NCI-H2196 (cell line): ENCODE results near the gene VWA1.
A peak's percentile ranks its signal among the peaks of the same experiment; 100 is the strongest.
"Not testable (repeated sequence)": the region's sequence is repeated elsewhere in the genome, so short reads cannot be mapped to it uniquely, and the experiment has no call there.

Experiments used
- DNase-seq: peaks from one replicate; lab custom pipeline; 2025; ENCODE audit not compliant: unreplicated experiment; lab: John Stamatoyannopoulos, UW

Gene VWA1

DNA sequence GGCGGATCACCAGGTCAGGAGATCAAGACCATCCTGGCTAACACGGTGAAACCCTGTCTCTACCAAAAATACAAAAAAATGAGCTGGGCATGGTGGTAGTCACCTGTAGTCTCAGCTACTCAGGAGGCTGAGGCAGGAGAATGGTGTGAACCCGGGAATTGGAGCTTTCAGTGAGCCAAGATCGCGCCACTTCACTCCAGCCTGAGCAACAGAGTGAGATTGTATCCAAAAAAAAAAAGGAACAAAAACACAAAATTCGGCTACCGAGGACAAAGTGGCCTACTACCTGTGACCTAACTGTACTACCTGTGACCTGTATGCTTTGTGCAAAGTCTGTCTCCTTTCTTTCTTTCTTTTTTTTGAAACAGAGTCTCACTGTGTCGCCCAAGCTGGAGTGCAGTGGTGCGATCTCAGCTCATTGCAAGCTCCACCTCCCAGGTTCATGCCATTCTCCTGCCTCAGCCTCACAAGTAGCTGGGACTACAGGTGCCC, 32.5 kb upstream of the VWA1 start:
- DNase-seq, result not testable (repeated sequence)

DNA sequence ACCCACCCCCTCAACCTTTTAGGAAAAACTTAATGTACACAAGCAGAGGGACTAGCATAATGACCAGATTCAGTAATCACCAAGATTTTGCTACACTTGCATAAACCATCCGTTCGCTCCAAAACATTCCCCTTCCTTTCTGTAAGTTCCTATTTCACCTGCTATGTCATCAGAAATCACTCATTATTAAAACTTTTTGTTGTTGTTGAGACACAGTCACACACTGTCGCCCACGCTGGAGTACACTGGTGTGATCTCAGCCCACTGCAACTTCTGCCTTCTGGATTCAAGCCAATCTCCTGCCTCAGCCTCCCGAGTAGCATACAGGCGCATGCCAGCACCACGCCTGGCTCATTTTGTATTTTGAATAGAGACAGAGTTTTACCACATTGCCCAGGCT, 31.8 kb upstream of the VWA1 start:
- DNase-seq, result no peak

DNA sequence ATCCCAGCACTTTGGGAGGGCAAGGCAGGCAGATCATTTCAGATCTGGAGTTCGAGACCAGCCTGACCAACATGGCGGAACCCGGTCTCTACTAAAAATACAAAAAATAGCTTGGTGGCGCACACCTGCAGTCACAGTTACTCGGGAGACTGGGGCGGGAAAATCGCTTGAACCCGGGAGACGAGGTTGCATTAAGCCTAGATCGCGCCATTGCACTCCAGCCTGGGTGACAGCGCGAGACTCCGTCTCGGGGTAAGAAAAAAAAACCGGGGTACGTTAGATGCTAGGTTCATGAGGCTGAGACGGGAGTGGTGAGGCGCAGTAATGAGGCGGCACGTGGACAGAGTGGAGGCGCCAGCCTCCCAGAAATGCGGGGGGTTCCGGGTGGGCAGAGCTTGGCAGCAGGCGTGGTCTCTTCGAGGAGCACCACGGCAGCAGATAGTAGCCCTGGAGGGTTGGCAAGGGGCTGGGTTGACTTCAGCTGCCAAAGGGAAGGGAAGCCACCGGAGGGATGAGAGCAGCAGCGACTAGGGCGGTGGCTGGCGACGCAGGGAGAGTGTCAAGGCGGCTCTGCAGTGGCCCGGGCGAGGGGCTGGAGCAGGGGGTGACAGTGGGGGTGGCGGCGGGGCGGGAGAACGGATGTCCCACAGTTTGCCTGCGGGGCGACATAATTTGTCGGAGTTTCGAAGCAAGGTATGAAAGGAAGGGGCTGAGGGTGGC, 29.2 kb upstream of the VWA1 start:
- DNase-seq, result no peak

DNA sequence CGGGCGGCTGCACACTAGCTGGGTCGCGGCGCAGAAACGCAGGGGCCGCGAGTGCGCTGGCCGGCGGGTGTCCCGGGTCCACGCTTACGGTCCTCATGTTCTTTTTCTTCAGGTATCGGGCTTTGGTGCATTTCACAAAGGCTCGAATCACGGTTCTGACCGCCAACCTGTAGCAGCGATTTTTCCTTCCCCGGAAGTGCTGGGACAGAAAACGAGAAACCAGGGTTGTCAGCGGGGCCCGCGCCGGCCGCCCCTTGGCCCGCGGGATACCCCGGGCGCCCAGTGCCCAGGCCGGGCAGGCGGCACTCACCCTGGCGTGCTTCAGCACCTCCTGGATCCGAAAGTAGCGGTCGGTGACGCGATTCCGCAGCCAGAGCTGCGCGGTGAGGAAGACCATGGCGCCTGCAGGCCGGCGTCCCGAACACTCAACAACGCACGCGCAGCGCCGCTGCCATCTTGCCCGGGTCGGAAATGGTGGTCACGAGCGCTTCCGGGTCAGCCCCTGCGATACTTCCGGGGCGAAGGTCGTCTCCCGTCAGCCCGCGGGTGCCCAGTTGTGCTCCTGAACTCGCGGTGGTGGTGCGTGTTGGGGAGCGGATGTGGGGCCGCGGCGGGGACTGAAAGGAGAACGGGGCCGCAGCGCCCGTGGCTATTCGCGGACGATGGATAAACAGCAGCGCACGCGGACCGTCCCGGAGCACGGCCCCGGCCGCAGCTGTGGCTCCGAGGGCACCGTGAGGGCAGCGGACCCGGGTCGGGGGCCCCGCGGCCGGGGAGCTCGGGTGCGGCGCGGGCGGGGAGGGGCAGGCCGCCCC, 28.5 kb upstream of the VWA1 start, which contains the start of gene MRPL20:
MRPL20 (minus strand) TSS at position 473 of the 815 bp plus-strand sequence; CDS start at position 397, 76 bp downstream.
- DNase-seq, result peak; percentile 95

DNA sequence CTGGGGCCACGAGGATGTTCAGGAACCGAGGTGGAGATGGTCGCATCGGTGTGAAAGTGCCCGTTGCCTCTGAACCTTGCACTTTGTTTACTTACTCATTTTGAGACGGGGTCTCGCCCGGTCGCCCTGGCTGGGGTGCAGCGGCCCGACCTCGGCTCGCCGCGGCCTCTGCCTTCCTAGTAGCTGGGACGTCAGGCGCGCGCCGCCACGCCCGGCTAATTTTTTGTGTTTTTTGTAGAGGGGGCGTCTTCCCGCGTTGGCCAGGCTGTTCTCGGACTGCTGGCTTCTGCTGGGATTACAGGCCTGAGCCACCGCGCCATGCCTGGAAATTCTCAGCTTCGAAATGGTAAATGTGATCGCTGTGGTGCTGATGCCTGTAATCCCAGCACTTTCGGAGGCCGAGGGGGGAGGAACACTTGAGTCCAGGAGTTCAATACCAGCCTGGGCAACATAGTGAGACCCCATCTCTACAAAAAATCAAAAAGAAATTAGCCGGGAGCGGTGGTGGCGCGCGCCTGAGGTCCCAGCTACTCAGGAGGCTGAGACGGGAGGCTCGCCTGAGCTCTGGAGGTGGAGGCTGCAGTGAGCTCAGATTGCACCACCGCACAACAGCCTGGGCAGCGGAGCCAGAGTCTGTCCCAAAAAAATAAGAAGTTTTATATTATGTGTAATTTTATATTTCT, 27.7 kb upstream of the VWA1 start:
- no peak for DNase-seq

DNA sequence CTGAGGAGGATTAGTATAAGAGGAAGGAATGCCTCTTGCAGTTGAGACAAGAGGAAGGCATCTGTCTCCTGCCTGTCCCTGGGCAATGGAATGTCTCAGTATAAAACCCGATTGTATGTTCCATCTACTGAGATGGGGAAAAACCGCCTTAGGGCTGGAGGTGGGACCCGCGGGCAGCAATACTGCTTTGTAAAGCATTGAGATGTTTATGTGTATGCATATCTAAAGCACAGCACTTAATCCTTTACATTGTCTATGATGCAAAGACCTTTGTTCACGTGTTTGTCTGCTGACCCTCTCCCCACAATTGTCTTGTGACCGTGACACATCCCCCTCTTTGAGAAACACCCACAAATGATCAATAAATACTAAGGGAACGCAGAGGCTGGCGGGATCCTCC, 25.3 kb upstream of the VWA1 start:
- not testable (repeated sequence) for DNase-seq

DNA sequence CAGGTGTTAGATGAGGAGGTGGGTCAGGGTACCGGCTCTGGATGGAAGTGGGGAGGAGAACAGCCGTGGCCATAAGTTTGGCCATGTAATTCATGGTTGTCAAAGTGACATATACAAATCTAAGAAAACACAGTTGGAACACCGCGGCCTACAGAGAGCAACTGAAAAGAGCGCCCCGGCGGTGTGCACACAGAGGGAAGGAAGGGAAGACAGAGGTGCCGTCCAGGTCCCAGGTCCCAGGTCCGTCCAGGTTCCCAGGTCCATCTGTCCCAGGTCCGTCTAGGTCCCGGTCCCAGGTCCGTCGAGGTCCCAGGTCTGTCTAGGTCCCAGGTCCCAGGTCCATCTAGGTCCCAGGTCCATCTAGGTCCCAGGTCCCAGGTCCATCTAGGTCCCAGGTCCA, 23.9 kb upstream of the VWA1 start:
- DNase-seq, result no peak

DNA sequence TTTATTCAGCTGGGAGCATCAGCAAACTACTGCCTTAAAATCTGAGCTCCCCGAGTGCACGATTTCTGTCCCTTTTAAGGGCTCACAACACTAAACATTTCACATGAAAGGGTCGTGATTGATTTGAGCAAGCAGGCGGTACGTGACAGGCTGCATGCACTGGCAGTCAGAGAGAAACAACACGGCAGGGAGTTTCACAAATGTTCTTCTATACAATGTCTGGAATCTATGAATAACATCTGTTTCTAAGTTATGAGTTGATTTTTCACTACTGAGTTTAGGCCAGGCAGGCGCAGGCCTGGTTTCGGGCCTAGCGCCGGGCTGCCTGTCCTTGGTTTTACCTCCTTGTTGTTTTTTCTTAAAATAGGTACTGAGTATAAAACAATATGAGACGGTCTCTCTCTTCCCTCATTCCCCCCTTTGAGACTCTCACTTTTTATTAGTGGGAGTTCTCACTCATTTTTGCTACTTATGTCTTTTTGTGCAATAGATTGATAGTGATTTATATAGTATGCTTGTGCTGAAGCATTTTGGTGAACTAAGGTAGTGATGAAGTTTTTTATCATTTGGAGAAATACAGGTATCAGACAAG, 23.1 kb upstream of the VWA1 start:
- not testable (repeated sequence) for DNase-seq

DNA sequence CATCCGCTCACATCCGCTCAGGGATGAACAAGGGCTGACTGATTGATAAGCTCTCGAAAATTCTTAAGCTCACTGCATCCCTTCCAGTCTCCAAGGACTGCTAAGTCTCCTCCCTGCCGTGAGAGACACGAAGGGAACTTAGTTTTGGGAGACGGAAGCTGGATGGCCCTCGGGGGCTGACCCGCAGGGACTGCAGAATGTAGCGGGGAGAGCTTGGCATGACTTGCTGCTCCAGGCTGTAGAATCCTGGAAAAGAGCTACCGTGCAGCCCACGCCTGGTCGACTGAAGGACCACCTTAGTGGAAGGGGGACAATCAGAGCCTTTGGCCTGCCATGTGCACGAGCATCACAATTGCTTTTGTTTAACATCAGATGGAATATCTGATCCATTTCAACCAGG, 19.7 kb upstream of the VWA1 start:
- no peak for DNase-seq

DNA sequence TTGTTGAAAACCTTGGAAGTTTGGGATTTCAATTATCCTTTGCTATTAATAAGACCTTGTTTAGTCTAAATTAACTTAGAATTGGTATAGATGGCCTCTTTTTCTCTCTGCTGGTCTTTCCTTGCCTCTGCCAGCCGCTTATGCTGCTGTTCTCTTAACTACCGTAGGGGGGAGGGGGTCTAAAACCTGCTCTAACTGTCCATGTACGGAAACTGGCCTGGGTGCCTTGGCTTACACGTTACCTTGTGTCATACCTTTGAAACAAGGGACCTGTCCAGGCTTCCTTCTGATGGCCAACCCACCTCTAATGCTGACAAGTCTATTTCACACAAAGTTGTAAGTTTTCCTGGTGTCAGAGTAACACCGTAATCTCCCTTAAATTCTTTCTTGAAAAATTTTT, 18.1 kb upstream of the VWA1 start:
- not testable (repeated sequence) for DNase-seq

DNA sequence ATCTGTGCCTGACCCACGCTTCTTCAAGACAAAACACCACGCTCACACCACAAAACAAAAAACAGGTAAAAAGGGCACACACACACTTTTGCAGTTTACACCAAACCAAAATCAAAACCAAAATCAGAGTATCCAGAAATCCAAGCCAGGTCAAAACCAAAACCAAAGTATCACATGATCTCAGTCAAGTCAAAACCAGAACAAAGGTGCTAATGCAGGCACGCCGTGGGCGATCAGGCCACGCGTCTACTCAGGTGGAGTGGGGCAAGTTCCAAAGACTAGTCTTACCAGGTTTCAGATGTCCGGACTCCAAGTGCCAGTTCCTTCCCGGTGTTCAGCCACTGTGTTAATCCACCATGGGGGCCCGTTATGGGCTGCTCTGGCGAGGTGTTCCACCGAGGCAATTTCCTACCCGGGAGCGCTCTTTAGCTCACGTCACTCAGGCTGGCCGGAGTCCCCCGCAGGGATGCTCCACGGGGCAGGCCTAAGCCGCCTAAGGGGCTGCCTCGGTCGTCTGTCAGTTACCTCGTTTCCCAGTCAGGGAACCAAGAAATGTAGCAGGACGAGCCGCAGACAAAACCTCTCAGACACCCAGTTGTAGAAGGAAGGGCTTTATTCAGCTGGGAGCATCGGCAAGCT, 17.5 kb upstream of the VWA1 start:
- not testable (repeated sequence) for DNase-seq

DNA sequence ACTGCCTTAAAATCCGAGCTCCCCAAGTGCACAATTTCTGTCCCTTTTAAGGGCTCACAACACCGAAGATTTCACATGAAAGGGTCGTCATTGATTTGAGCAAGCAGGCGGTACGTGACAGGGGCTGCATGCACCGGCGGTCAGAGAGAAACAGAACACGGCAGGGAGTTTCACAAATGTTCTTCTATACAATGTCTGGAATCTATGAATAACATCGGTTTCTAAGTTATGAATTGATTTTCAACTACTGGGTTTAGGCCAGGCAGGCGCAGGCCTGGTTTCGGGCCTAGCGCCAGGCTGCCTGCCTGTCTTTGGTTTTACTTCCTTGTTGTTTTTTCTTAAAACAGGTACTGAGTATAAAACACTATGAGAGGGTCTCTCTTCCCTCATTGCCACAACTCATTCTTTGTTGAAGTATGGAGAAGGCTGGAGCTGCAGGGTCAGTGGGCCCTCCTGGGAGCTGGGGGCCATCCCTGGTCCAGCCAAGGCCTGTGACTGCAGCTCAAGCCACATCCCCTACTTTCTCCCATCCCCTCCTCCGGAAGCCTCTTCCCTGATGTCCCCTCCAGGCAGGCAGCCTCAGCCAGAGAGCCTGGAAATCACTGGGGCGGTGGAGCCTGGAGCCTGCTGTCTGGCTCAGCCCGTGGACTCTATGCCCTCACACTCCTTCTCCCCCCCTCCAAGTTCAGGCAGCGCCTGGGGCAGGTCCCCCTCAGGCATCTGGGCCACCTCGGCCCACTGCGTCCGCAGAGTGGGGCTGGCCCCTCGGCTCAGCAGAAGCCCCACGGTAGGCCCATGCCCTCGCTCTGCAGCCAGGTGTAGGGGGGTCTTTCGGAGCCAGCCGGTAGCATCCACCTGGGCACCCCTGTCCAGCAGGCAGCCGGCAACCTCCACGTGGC, 16.8 kb upstream of the VWA1 start:
- DNase-seq, result no peak

DNA sequence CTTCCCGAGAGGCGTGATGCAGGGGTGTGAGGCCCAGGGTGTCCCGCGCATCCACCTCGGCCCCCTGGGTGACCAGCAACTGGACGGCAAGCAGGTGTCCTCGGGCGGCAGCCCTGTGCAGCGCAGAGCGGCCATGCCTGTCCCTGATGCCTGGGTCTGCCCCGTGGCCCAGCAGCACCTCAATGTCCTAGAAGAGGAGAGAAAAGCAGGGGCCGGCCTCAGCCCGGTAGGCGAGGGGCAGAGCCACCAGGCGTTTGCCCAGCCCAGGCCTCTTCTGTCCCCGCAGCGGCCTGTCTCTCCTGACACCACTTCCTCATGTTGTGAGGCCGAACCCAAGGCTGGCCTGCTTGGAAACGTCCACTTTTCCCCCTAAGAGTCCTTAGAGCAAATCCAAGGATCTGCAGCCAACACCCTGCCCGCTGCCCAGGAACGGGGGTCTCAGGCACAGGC, 16.1 kb upstream of the VWA1 start:
- DNase-seq, result no peak

DNA sequence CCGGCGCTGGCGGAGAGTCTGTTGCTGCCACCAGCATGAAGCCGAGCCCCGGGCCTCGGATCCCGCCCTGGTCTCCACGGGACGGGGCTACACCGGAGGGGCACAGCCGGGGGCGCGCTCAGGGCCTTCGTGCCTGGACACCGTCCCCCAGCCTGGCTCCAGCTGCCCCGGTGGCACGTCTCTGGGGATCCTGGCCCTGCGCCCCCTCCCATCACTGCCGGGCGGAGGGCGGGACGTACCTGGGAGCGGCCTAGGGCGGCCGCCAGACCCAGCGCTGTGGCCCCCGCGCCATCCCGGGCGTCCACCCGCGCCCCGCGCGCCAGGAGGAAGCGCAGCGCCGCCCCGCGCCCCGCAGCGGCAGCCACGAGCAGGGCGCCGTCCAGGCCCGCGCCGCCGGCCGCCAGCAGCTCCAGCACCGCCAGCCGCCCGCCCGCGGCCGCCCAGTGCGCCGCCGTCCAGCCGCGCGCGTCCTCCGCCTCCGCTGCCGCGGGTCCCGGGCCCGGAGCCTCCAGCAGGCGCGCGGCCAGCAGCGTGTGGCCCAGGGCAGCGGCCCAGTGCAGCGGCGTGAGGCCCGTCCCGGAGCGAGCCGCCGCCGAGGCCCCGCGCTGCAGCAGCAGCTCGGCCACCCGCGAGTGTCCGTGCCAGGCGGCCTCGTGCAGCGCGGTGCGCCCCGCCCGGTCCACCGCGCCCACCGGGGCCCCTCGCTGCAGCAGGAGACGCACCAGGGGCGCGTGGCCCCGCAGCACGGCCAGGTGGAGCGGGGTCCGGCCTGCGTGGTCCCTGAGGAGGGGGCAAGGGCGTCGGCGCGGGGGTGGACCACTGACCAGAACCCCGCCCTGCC, 15.5 kb upstream of the VWA1 start:
- DNase-seq, result no peak

DNA sequence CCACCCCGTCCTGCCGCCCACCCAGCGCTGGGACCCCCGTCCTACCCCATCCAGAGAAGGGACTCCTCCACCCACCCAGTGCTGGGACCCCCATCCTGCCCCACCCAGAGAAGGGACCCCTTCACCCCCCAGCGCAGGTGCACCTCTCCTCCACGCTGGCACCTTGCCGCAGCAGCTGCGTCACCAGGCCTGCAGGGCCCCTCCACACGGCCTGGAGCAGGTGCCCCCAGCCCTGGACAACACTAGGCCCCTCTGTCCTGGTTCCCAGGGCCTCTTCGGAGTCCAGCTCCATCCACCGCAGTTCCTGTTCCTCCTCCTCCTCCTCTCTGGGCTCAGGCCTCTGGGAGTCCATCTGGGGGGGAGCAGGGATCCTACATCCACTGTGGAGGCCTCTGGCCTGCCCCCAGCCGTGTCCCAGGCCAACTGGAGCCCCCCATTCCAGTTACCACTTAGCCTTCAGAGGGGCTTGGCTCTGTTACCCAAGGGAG, 14.8 kb upstream of the VWA1 start:
- no peak for DNase-seq

DNA sequence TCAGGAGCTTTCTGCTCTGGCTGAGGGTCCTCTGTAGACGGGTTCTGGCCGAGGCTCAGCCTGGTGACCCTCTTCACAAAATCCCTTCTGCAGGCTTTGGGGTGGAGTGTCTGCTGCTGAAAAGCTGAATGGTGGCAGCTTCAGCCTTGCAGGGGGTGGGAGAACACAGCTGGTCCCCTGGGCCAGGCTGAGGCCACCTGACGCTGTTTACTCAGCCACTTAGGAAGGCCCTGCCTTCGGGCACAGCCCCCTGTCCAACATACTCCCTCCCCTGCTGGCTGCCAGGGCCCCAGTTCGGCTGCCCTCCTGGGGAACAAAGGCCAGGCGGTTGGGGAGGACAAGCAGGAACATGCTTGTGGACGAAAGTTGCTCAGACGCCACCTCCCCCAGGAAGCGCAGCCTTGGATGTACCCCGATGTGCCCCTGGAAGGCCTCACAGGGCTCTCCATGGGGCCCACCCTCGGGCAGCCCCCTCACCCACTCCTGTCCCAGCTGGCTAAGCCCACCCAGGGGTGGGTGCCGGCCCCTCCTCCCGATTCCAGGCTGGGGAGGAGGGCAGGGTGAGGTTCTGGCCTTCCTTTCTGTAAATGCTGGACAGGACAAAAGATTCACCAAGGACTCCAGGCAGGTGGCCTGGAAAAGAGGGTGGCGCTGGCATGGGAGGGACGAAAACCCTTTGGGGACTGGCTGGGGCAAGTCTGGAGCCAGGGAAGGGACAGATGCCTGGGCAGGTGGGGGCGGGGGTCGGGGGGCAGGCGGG, 14.2 kb upstream of the VWA1 start, which contains the start of gene ANKRD65:
ANKRD65 (minus strand) TSS at position 130 of the 760 bp plus-strand sequence. CDS start 271 bp downstream, outside the sequence.
- DNase-seq, result peak; percentile 80

DNA sequence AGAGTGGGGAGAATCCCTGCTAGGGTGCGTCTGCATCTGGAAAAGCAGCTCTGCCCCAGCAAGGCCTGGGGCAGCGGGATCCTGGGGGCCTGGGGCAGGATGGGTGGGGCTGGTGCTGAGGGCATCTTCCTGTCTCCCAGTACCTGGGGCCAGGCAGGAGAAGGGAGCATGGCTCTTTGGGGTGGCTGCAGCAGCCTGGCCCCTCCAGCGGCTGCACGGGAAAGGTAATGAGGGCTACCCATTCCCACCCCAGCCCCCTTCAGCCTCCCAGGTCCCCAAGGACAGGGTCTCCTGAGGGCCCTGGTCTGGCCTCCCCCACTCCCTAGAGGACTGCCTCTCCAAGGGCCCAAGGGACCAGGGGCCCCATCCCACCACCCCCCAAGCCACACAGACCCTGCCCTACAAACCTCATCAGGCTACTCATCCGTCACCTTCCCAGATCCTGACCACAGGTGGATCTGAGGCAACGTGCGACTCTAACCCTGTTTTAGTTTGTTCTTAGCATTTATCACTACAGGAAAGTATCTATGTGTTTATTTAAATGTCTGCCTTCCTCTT, 13.5 kb upstream of the VWA1 start:
- no peak for DNase-seq
